Calu3 (cell line): ENCODE results near the gene AQP1. TPM values are rescaled to one million over a fixed set of nuclear protein-coding genes. Genes with fewer than 3 reads are reported as not detected.

Experiments used
- BruUV-seq: library from RNA; stranded (reverse); fragments of 400-500 nt; replicated peaks from 2 replicates; lab custom pipeline; 2021; lab: Mats Ljungman, UMichigan
- CTCF ChIA-PET: fragments of 300-600 bp; sonication (Branson Sonifier 250); formaldehyde crosslinking; loops from one replicate; lab custom pipeline; 2022; ENCODE audit warnings: antibody characterized with exemption; lab: Charles Lee
- DNase-seq: peaks from one replicate; pipeline ENCODE4 v3.0.0; 2022
- H3K27ac Mint-ChIP-seq: one replicate; pipeline ENCODE4 v1.8.0; 2022; ENCODE audit warnings: mixed read lengths; ENCODE audit not compliant: unreplicated experiment
- H3K27me3 Mint-ChIP-seq: one replicate; pipeline ENCODE4 v1.8.0; 2022; ENCODE audit warnings: mixed read lengths; ENCODE audit not compliant: unreplicated experiment
- H3K36me3 Mint-ChIP-seq: one replicate; pipeline ENCODE4 v1.8.0; 2022; ENCODE audit warnings: mild to moderate bottlenecking, moderate library complexity, mixed read lengths; ENCODE audit not compliant: insufficient read depth, unreplicated experiment
- H3K4me1 Mint-ChIP-seq: one replicate; pipeline ENCODE4 v1.8.0; 2022; ENCODE audit warnings: mild to moderate bottlenecking, low read depth, mixed read lengths; ENCODE audit not compliant: unreplicated experiment
- H3K4me3 Mint-ChIP-seq: one replicate; pipeline ENCODE4 v1.8.0; 2022; ENCODE audit warnings: mild to moderate bottlenecking, low read depth, moderate library complexity, mixed read lengths; ENCODE audit not compliant: unreplicated experiment
- H3K9me3 Mint-ChIP-seq: one replicate; pipeline ENCODE4 v1.8.0; 2022; ENCODE audit warnings: low read depth, mixed read lengths; ENCODE audit not compliant: unreplicated experiment
- CTCF ChIP-seq: fragments of 200-600 bp; IDR thresholded peaks from one replicate; pipeline ENCODE4 v1.8.0; 2022; ENCODE audit warnings: antibody characterized with exemption; ENCODE audit not compliant: unreplicated experiment
- intact Hi-C: fragments of 100-400 bp; cut with micrococcal nuclease; formaldehyde crosslinking; loops from one replicate; pipeline ENCODE4 v1.10.0; 2022; ENCODE audit not compliant: unreplicated experiment
- total RNA-seq: library from RNA; stranded (reverse); gene quantifications from 2 replicates; pipeline ENCODE4 v1.2.3, GENCODE V29; 2022

The AQP1 gene
- total RNA-seq, 1 experiment from 2014 or later, result 1.7 TPM

- intact Hi-C loops, result no loop called here
- TF ChIP-seq CTCF, result no peak
- no peak for DNase-seq
- Mint-ChIP-seq H3K27me3 (no peaks in the 10 kb centered on the region), H3K36me3 (peaks cover 4% of the 10 kb centered on the region), H3K9me3 (no peaks in the 10 kb centered on the region), H3K4me1 (peaks cover 25% of the 10 kb centered on the region), H3K4me3 (no peak overlapping the region), H3K27ac (no peak overlapping the region)
- CTCF ChIA-PET, result no interaction called here
- BruUV-seq, result no TSS peak
These were observed 21.4 kb upstream of the AQP1 start for GRCh38 chr7:30890226-30890625.

- Mint-ChIP-seq H3K4me3 (no peak overlapping the region), H3K9me3 (no peaks in the 10 kb centered on the region), H3K4me1 (peaks cover 53% of the 10 kb centered on the region), H3K27ac (no peak overlapping the region), H3K36me3 (peaks cover 13% of the 10 kb centered on the region), H3K27me3 (no peaks in the 10 kb centered on the region)
- no peak for TF ChIP-seq CTCF
- intact Hi-C loops, result no loop called here
- CTCF ChIA-PET, result no interaction called here
- no TSS peak for BruUV-seq
- DNase-seq, result no peak
These were observed 18.3 kb upstream of the AQP1 start for GRCh38 chr7:30893357-30893756.

GRCh38 chr7:30894009-30894408 lies 17.6 kb upstream of the AQP1 start:
- TF ChIP-seq CTCF, result no peak
- DNase-seq, result no peak
- H3K9me3 Mint-ChIP-seq, result no peaks in the 10 kb centered on the region
- H3K36me3 Mint-ChIP-seq, result peaks cover 18% of the 10 kb centered on the region
- BruUV-seq, result no TSS peak
- intact Hi-C loops, result no loop called here
- no peak overlapping the region for H3K4me3 Mint-ChIP-seq
- peaks cover 46% of the 10 kb centered on the region for H3K4me1 Mint-ChIP-seq
- no peaks in the 10 kb centered on the region for H3K27me3 Mint-ChIP-seq
- H3K27ac Mint-ChIP-seq, result no peak overlapping the region
- CTCF ChIA-PET, result interaction anchor here (1.0 kb wide), 1 partner anchor 70 kb away, joined by 3 read pairs; no protein-coding TSS in a partner anchor

- intact Hi-C loops, result no loop called here
These were observed 16.6 kb upstream of the AQP1 start for GRCh38 chr7:30894866-30895605.

More at GRCh38 chr7:30894866-30895605, 16.6 kb upstream of the AQP1 start:
- no peak overlapping the region for H3K4me3 Mint-ChIP-seq
- peaks cover 19% of the 10 kb centered on the region for H3K36me3 Mint-ChIP-seq
- no peak for DNase-seq
- H3K9me3 Mint-ChIP-seq, result no peaks in the 10 kb centered on the region
- no peak for TF ChIP-seq CTCF
- no peak overlapping the region for H3K27ac Mint-ChIP-seq
- H3K4me1 Mint-ChIP-seq, result peaks cover 44% of the 10 kb centered on the region
- CTCF ChIA-PET, result interaction anchor here (1.0 to 1.6 kb wide), 2 partner anchors 24 to 71 kb away, joined by 3 to 4 read pairs; no protein-coding TSS in a partner anchor
- BruUV-seq, result no TSS peak
- H3K27me3 Mint-ChIP-seq, result no peaks in the 10 kb centered on the region
